H1 (cell line): ENCODE measurements around the gene FRK. TPM values are rescaled to one million over a fixed set of nuclear protein-coding genes. Genes with fewer than 3 reads are reported as not detected.

ENCODE experiments used
- CTCF ChIA-PET: fragments of 300-600 bp; sonication (Branson Sonifier 250); formaldehyde crosslinking; loops from one replicate; lab custom pipeline; 2021; ENCODE audit not compliant: partially characterized antibody; lab: Charles Lee
- POLR2A ChIA-PET: fragments of 300-600 bp; sonication (Branson Sonifier 250); formaldehyde crosslinking; loops from one replicate; lab custom pipeline; 2021; ENCODE audit warnings: inconsistent platforms; ENCODE audit not compliant: partially characterized antibody; lab: Charles Lee
- DNase-seq, 2 experiments: peaks; one replicate each; pipeline versions ENCODE4 v3.0.0 to v3.0.0-alpha.2; 2010 to 2022; ENCODE audit warnings: low spot score in 2 of 2, low read depth in 1 of 2, mixed read lengths in 1 of 2
- FAIRE-seq: peaks from 2 replicates; lab custom pipeline; 2011; peaks lifted over from hg19 to GRCh38; lab: Jason Lieb, UNC
- H2AFZ ChIP-seq: 2 replicates; pipeline ENCODE4 v1.8.1; 2012; ENCODE audit warnings: low read length, inconsistent platforms
- H2AK5ac ChIP-seq: 2 replicates; pipeline ENCODE4 v1.6.1; 2013; ENCODE audit warnings: low read depth, low read length
- H2BK120ac ChIP-seq: replicated peaks from 2 replicates; pipeline ENCODE3; 2013; ENCODE audit warnings: low read depth, low read length, inconsistent platforms
- H2BK12ac ChIP-seq: 2 replicates; pipeline ENCODE4 v1.6.1; 2013; ENCODE audit warnings: low read depth, low read length
- H2BK15ac ChIP-seq: 2 replicates; pipeline ENCODE4 v1.6.1; 2013; ENCODE audit warnings: low read length
- H2BK20ac ChIP-seq: 2 replicates; pipeline ENCODE4 v1.6.1; 2013; ENCODE audit warnings: low read length
- H2BK5ac ChIP-seq: 2 replicates; pipeline ENCODE4 v1.6.1; 2013; ENCODE audit warnings: low read depth, low read length
- H3K14ac ChIP-seq: 2 replicates; pipeline ENCODE4 v1.6.1; 2013; ENCODE audit warnings: inconsistent platforms; ENCODE audit not compliant: insufficient read length
- H3K18ac ChIP-seq: 2 replicates; pipeline ENCODE4 v1.6.1; 2013; ENCODE audit warnings: low read length; ENCODE audit errors: extremely low read depth
- H3K23ac ChIP-seq: 2 replicates; pipeline ENCODE4 v1.6.1; 2013; ENCODE audit warnings: inconsistent platforms; ENCODE audit not compliant: insufficient read length
- H3K23me2 ChIP-seq: 2 replicates; pipeline ENCODE4 v1.6.1; 2013; ENCODE audit warnings: low read depth, low read length
- H3K27ac ChIP-seq: 2 replicates; pipeline ENCODE4 v1.6.1; 2011; ENCODE audit warnings: low read depth, low read length, inconsistent platforms
- H3K27me3 ChIP-seq, 4 experiments: replicated peaks in 1 of 4; 1 replicate in 1 of 4; 2 replicates in 3 of 4; pipeline versions ENCODE4 v1.6.1 to v1.8.1; 2011 to 2013; ENCODE audit warnings: low read length in 3 of 4, mild to moderate bottlenecking in 3 of 4, inconsistent platforms in 2 of 4, mixed read lengths in 2 of 4, moderate library complexity in 1 of 4; ENCODE audit not compliant: control insufficient read depth in 3 of 4, insufficient read depth in 3 of 4; ENCODE audit errors: extremely low read depth in 1 of 4
- H3K36me3 ChIP-seq, 4 experiments: 2 replicates each; pipeline versions ENCODE4 v1.6.1 to v1.8.1; 2011 to 2013; ENCODE audit warnings: mild to moderate bottlenecking in 4 of 4, low read length in 3 of 4, moderate library complexity in 2 of 4, control low read depth in 1 of 4, inconsistent platforms in 1 of 4; ENCODE audit not compliant: insufficient read depth in 4 of 4, control insufficient read depth in 2 of 4
- H3K4ac ChIP-seq: replicated peaks from 2 replicates; pipeline ENCODE3; 2013; ENCODE audit warnings: low read length, low read depth, mixed read lengths, inconsistent platforms; ENCODE audit not compliant: insufficient read length
- H3K4me1 ChIP-seq, 4 experiments: replicated peaks in 1 of 4; 1 replicate in 1 of 4; 2 replicates in 3 of 4; pipeline versions ENCODE4 v1.6.1 to v1.8.1; 2011 to 2013; ENCODE audit warnings: low read length in 3 of 4, inconsistent platforms in 2 of 4, mixed read lengths in 1 of 4; ENCODE audit not compliant: insufficient read depth in 4 of 4, control insufficient read depth in 3 of 4
- H3K4me2 ChIP-seq, 2 experiments: 2 replicates each; pipeline versions ENCODE4 v1.6.1 to v1.8.1; 2011 to 2013; ENCODE audit warnings: low read depth in 2 of 2, low read length in 2 of 2, control low read depth in 1 of 2, inconsistent platforms in 1 of 2, mild to moderate bottlenecking in 1 of 2; ENCODE audit not compliant: insufficient read depth in 1 of 2
- H3K4me3 ChIP-seq, 4 experiments: fragments of 200-600, 300-600 bp in 1 of 4; sonication (generic), shearing (Covaris generic), sonication (Bioruptor Twin) in 1 of 4; 2 replicates each; pipeline versions ENCODE4 v1.5.1 to v1.8.1; 2011 to 2016; ENCODE audit warnings: low read length in 4 of 4, low read depth in 3 of 4, control low read depth in 2 of 4, inconsistent platforms in 2 of 4, mild to moderate bottlenecking in 2 of 4, mixed read lengths in 1 of 4, moderate library complexity in 1 of 4; ENCODE audit not compliant: insufficient read depth in 2 of 4; ENCODE audit errors: extremely low read depth in 1 of 4
- H3K56ac ChIP-seq: replicated peaks from 2 replicates; pipeline ENCODE3; 2013; ENCODE audit warnings: low read depth, mild to moderate bottlenecking, mixed read lengths, low read length, inconsistent platforms; ENCODE audit not compliant: insufficient read length
- H3K79me1 ChIP-seq: 2 replicates; pipeline ENCODE4 v1.6.1; 2013; ENCODE audit warnings: low read depth, low read length, control low read depth
- H3K79me2 ChIP-seq, 2 experiments: 2 replicates each; pipeline versions ENCODE4 v1.6.1 to v1.8.1; 2012 to 2013; ENCODE audit warnings: low read length in 2 of 2, mild to moderate bottlenecking in 2 of 2, inconsistent platforms in 1 of 2; ENCODE audit not compliant: insufficient read depth in 2 of 2, control insufficient read depth in 1 of 2
- H3K9ac ChIP-seq, 4 experiments: replicated peaks in 1 of 4; 1 replicate in 1 of 4; 2 replicates in 3 of 4; pipeline versions ENCODE4 v1.6.1 to v1.8.1; 2011 to 2013; ENCODE audit warnings: low read depth in 3 of 4, low read length in 3 of 4, control low read depth in 2 of 4, mild to moderate bottlenecking in 2 of 4, moderate library complexity in 2 of 4, inconsistent platforms in 1 of 4; ENCODE audit errors: extremely low read depth in 1 of 4
- H3K9me3 ChIP-seq, 2 experiments: 2 replicates each; pipeline versions ENCODE4 v1.6.1 to v1.8.1; 2012 to 2013; ENCODE audit warnings: mild to moderate bottlenecking in 2 of 2, moderate library complexity in 2 of 2, control low read depth in 1 of 2, inconsistent platforms in 1 of 2, low read depth in 1 of 2, low read length in 1 of 2, mixed read lengths in 1 of 2; ENCODE audit not compliant: insufficient read depth in 2 of 2
- H4K20me1 ChIP-seq, 2 experiments: replicated peaks in 1 of 2; 2 replicates each; pipeline versions ENCODE3 to v1.8.1; 2011 to 2013; ENCODE audit warnings: inconsistent platforms in 2 of 2, low read length in 2 of 2, mild to moderate bottlenecking in 1 of 2; ENCODE audit not compliant: insufficient read depth in 2 of 2, control insufficient read depth in 1 of 2
- H4K5ac ChIP-seq: 2 replicates; pipeline ENCODE4 v1.6.1; 2013; ENCODE audit warnings: low read length, low read depth, mixed read lengths, inconsistent platforms; ENCODE audit not compliant: insufficient read length
- H4K8ac ChIP-seq: 2 replicates; pipeline ENCODE4 v1.8.0; 2013; ENCODE audit warnings: mild to moderate bottlenecking, moderate library complexity, low read length, inconsistent platforms; ENCODE audit not compliant: insufficient read depth; ENCODE audit errors: extremely low read depth
- H4K91ac ChIP-seq: replicated peaks from 2 replicates; pipeline ENCODE3; 2013; ENCODE audit warnings: low read length, mixed read lengths, inconsistent platforms; ENCODE audit not compliant: insufficient read length
- TAF7 ChIP-seq: optimal IDR thresholded peaks from 2 replicates; pipeline ENCODE3; 2011; ENCODE audit warnings: low read depth, mild to moderate bottlenecking, inconsistent platforms, low read length, moderate library complexity, borderline replicate concordance
- WGBS, 2 experiments: shearing (Covaris generic) in 1 of 2; methylation state at CpG; one replicate each; pipeline versions ENCODE4 v1.1.6 to v1.1.7; 2013 to 2015; ENCODE audit warnings: low lambda C conversion rate in 2 of 2, mixed read lengths in 2 of 2, inconsistent platforms in 1 of 2, low coverage in 1 of 2, missing lambda C conversion rate in 1 of 2; ENCODE audit not compliant: insufficient replicate concordance in 2 of 2, insufficient coverage in 1 of 2, insufficient read length in 1 of 2; ENCODE audit errors: extremely low coverage in 1 of 2, missing lambda C conversion rate in 1 of 2; 5-methylcytosine and 5-hydroxymethylcytosine counted together
- polyA plus RNA-seq, 7 experiments: library from polyadenylated mRNA; depleted of rRNA in 3 of 7; stranded (reverse) in 5 of 7; unstranded in 2 of 7; fragments of >200 nt in 5 of 7; fragments of 200-250 nt in 2 of 7; gene quantifications; 1 replicate in 5 of 7; 2 replicates in 1 of 7; 4 replicates in 1 of 7; pipeline versions ENCODE4 v1.2.1 to v1.2.3, GENCODE V29; 2011 to 2013; ENCODE audit warnings: missing spikeins in 2 of 7, mixed read lengths in 2 of 7
- total RNA-seq: library from RNA; stranded (reverse); fragmentation: NEBNext Ultra II Directional; extraction: Animal tissue kit (Norgen Biotek cat#: 25700); gene quantifications from 2 replicates; pipeline ENCODE4 v1.2.1, GENCODE V29; 2021

Gene FRK
- total and polyA plus RNA-seq, 2 of the 8 experiments (the other 6 are each of a cell fraction or from before 2014, with no cell fraction given) = 0.11 to 0.24 TPM

DNA sequence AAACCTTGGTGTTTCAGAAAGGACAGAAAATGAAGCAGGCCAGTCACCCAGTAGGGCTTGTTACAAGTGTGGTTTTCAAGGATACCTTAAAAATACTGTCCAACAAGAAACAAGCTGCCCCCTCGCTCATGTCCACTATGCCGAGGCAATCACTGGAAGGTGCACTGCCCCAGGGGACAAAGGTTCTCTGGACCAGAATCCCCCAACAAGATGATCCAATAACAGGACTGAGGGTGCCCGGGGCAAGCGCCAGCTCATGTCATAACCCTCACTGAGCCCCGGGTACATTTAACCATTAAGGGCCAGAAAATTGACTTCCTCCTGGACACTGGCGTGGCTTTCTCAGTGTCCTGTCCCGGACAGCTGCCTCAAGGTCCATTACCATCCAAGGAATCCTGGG, 33.4 kb upstream of the FRK start:
- Histone ChIP-seq H4K8ac (no peak overlapping the region), H4K20me1 (no peaks in the 10 kb centered on the region), H2AFZ (no peak overlapping the region), H3K18ac (no peak overlapping the region), H3K9ac (no peak overlapping the region), H3K27ac (no peak overlapping the region), H2AK5ac (no peak overlapping the region), H3K79me2 (no peaks in the 10 kb centered on the region), H3K9me3 (peaks cover 13 to 16% of the 10 kb centered on the region in 2 experiments; a peak in 3 of 4 replicates), H4K91ac (no peak overlapping the region), H3K14ac (no peak overlapping the region), H3K36me3 (peaks cover 0 to 4% (median 0%) of the 10 kb centered on the region in 4 experiments; a peak in 2 of 8 replicates), H3K4me1 (peaks cover 0 to 5% (median 2%) of the 10 kb centered on the region in 4 experiments; a peak in 3 of 7 replicates), H4K5ac (no peak overlapping the region), H3K56ac (no peak overlapping the region), H3K4me2 (no peak overlapping the region), H2BK20ac (no peak overlapping the region), H2BK5ac (no peak overlapping the region), H3K79me1 (no peaks in the 10 kb centered on the region), H3K4ac (no peak overlapping the region), H2BK12ac (no peak overlapping the region), H2BK120ac (no peak overlapping the region), H2BK15ac (no peak overlapping the region), H3K23me2 (no peaks in the 10 kb centered on the region), H3K27me3 (no peaks in the 10 kb centered on the region), H3K4me3 (no peak overlapping the region), H3K23ac (no peak overlapping the region)
- no peak for TF ChIP-seq TAF7
- CTCF ChIA-PET = interaction anchor here (1.3 kb wide), 1 partner anchor 85 kb away, joined by 3 read pairs; no protein-coding TSS in a partner anchor
- POLR2A ChIA-PET = no interaction called here
- FAIRE-seq = no peak
- no peak for DNase-seq
- 97% methylated on average over 7 of the region's 7 CpGs; no CpG with 5 or more reads in 1 of the 2 experiments for WGBS, 2 experiments
